G401.6 (cell line): ENCODE data around the gene TTC3.

Experiments used
- FAIRE-seq: peaks from 2 replicates; lab custom pipeline; 2012; peaks lifted over from hg19 to GRCh38; lab: Jason Lieb, UNC

The TTC3 gene

DNA sequence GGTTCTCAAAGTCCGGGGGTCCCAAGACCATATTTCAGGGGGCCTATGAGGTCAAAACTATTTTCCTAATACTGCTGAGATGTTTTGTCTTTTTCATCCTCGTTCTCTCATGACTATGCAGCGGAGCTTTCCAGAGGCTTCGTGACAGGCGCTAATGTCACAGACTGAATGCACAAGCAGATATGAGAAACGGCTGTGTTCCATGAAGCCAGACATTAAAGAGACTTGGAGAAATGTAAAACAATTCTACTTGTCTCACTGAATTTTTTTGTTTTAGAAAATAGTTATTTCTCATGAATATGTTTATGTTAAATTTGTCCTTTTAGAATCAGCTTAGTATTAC, 10.5 kb upstream of the TTC3 start:
- FAIRE-seq, result peak; percentile 72

GRCh38 chr21:37063433-37063832, 9.6 kb upstream of the TTC3 start:
- no peak for FAIRE-seq

- no peak for FAIRE-seq
These were observed 8.2 kb upstream of the TTC3 start for GRCh38 chr21:37064841-37065240.

- no peak for FAIRE-seq
These were observed 7.4 kb upstream of the TTC3 start for GRCh38 chr21:37065561-37066177.

DNA sequence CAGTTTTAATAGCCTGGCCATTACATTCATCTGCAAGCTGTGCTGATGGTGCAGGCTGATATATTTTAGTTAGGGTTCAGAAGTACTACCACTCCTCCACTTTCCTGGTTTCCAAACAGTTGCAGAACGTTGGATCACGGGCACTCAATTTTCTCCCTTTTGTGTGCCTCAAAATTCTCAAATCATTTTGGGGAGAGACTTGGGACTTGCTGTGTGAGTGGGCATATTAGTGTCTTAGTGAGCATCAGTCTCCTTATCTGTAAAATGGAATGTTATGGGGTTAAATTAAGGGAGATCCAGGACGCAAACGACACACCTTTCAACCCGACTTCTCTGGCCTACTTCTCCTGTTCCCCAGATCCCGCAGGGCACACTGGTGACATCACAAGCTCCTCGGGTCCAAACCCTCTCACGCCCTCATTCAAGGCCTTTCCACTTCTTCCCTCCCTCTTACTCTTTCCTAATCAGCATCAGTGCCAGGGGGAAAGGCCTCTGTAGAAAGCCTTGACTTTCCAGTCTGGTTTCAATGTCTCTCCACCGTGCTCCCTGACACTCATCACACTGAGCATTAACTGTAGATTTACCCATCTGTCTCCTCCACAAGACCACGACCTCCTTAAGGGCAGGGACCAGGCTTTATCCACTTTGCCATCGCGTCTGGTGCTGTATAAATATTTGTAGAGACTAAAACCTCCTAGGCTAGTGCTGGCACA, 1.3 kb upstream of the TTC3 start:
- FAIRE-seq, result no peak

DNA sequence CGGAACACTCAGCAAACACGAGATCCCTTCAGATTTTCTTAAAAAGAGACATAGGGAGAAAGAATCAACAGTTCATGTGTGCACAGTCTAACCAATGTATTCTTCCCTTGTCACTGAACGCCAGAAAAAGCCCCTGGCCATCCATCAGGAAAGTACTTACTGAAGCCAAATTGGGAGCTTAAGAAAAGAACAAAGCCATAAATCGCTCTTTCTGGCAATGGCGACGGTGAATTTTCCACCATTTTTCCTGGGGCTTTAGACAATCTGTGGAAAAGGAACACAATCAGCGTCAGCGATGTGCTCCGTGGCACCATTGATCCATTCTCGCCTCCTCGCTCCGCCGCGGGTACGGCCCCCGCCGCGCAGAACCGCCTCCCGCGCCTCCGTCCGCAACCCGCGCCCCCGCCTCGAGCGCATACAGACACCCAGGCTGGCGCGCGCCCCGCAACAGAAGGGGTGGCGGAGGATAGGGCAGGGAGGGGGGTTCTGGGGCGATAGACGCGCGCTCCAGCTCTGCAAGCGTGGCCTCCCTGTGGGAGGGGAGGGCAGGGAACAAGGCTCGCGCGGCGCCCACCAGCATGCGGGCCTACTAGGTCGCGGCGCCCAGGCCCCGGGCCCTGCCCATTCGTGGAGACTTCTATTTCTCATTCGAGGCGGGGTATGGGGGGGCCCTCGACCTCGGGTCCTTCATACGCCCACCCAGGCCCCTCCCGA, 623 bp upstream of the TTC3 start:
- no peak for FAIRE-seq

DNA sequence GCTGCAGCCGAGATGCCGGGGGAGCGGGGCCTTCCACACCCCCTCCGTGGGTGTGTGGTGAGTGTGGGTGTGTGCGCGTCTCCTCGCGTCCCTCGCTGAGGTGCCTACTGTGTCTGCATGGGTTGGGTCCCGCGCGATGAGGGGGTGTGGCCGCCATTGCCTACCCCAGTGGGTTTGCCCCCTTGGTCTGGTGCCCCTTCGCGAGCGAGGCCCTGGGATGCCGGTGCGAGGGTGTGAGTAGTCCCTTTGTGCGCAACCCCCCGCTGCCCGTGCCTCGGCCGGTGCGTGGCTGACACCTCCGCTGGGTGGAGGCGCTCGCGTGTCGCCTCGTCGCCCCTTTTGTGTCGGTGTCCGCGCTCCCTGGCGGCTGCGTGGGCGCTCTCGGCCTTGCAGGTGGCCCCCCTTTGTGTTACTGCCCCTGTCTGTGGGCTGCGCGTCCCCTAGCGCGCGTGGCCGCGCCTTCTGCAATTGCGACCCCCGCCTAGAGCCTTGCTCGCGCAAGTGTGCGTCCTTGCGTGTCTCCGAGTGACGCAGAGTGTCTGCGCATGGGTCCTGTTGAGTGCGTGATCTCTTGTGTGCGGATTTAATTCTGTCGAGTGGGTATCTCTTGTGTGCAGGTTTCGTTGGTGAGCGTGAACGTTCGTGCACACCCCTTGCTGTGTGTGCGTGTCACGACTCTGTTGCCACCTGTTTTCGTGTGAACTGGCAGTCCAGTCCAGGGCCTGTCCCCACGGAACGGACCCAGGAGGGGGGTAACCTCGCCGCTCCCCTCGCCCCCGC, 553 bp downstream of the TTC3 start:
- no peak for FAIRE-seq

DNA sequence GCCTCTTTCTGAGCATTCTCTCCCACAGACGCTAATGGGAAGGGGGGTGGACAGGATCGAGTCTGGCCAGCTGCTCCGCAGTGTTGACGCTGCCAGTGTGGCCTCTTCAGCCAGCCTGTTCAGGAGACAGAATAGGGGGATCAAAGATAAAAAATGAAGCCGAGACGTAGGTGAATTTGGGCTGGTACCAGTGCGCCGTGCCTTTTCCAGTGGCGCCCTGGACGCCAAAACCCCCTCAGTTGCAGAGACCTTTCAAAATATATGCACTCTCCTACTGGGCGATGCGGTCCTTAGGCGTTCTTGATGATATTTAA, 1.1 kb downstream of the TTC3 start:
- FAIRE-seq, result no peak

DNA sequence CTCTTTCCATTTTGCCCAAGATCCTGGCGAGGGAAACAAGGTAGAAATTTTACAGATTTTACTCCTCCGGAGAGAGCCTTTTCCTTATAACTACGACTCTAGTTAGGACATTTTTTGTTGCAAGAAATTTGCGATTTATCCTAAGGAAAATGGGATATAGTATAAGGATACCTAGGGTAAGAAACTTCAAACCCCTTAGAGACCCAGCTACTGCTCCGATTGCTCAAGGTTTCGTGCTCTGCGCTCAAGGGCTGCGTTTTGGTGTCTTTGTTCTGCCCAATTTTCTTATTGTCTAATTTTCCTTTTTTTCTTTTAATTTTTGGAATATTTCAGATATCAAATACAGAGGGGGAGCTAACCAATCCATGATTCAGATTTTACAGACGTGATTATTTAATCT, 1.5 kb downstream of the TTC3 start:
- no peak for FAIRE-seq

GRCh38 chr21:37075214-37075770, 2.2 kb downstream of the TTC3 start:
- no peak for FAIRE-seq

- FAIRE-seq, result no peak
These were observed 3.2 kb downstream of the TTC3 start for GRCh38 chr21:37076087-37076850.

GRCh38 chr21:37077403-37077802, 4.3 kb downstream of the TTC3 start:
- no peak for FAIRE-seq

DNA sequence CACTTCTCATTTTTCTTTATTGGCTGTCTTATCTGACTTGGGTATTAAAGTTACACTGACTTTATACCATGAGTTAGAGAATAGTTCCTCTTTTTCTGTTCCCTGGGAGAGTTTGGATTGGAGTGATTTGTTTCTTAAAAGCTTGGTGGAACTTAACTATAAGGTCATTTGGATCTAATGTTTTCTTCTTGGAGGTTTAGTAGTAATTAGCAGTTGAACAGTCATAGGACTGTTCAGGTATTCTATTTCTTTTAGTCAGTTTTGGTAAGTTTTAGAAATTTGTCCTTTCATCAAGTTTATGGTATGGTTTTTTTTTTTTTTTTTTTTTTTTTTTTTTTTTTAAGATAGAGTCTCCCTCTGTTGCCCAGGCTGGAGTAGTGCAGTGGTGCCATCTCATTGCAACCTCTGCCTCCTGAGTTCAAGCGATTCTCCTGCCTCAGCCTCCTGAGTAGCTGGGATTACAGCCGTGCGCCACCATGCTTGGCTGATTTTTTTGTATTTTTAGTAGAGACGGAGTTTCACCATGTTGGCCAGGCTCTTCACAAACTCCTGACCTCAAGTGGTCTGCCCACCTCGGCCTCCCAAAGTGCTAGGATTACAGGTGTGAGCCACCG, 6.3 kb downstream of the TTC3 start:
- FAIRE-seq, result no peak

DNA sequence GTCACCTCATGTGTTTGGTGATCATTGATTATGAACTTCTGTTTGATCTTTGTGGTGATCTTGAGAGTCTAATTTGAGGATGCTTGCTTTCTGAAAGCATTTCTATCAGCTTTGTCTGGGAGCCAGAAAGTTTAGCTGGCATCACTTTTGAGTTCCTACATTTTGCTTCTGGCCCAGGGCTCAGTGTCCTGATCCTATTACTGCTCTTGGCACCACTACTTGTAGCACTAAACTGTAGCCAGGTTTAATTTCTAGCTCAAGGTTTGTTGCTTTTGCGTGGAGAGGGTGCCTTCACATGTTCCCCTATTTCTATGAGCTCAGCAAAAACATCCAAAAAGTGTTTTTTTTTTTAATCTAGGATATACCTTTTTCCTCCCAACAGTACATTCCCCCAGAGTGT, 9.3 kb downstream of the TTC3 start:
- no peak for FAIRE-seq

GRCh38 chr21:37082856-37083528, 9.9 kb downstream of the TTC3 start:
- no peak for FAIRE-seq

- FAIRE-seq, result no peak
These were observed 12.7 kb downstream of the TTC3 start for GRCh38 chr21:37085726-37086125.

DNA sequence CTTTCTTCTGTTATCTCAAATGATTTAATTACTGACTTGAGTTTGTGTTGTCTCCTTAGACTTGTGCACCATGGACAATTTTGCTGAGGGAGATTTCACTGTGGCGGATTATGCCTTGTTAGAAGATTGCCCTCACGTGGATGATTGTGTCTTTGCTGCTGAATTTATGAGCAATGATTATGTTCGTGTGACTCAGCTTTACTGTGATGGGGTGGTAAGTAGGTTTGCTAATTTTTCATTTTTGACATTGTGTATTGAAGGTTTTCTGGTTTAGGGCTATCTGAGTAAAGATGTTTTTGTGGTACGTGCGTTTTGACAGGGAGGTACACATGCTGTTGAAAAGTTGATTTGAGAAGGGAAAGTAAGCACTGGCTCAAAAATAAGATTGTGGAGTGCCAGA, 14.1 kb downstream of the TTC3 start:
- no peak for FAIRE-seq

GRCh38 chr21:37088186-37088735, 15.2 kb downstream of the TTC3 start:
- FAIRE-seq, result peak; percentile 36

- no peak for FAIRE-seq
These were observed 20.9 kb downstream of the TTC3 start for GRCh38 chr21:37093977-37094376.

GRCh38 chr21:37095821-37096220, 22.8 kb downstream of the TTC3 start:
- FAIRE-seq, result no peak

DNA sequence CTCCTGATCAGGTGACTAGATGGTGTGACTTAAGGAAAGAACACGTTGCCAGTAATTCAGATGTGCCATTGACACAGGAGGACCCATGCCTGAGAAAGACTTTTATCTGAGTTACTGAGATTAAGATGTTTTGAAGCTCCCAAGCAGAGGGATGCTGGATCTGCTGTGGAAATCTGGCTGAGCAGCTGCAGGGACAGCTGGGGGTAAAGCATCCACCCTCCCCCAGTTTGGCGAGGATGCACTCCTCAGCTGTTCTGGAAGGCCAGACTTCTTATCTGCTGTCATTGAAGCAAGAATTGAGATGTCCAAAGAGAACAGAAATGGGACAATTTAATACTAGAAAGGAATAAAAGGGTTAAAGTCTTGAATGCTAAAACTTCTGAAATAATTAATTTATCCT, 25.7 kb downstream of the TTC3 start:
- FAIRE-seq, result no peak
